T-cell (primary cell): ENCODE results near the gene ACACB. TPM values are rescaled to one million over a fixed set of nuclear protein-coding genes. Genes with fewer than 3 reads are reported as not detected.

Experiments
- ATAC-seq, 4 experiments: fragments of 200-7000 bp in 3 of 4; fragments of 150-1000 bp in 1 of 4; cut with Tn5 transposase; replicated peaks in 1 of 4; 1 replicate in 3 of 4; 2 replicates in 1 of 4; pipeline ENCODE4 v1.10.0; 2021; ENCODE audit warnings: moderate library complexity in 3 of 4, mild to moderate bottlenecking in 2 of 4, moderate number of reproducible peaks in 1 of 4
- CTCF ChIA-PET, 2 donors: fragments of 300-600 bp; sonication (Branson Sonifier 250); formaldehyde crosslinking; loops; one replicate each; lab custom pipeline; 2022; ENCODE audit warnings: antibody characterized with exemption in 2 of 2; lab: Charles Lee
- POLR2A ChIA-PET, 2 donors: fragments of 300-600 bp; sonication (Branson Sonifier 250); formaldehyde crosslinking; loops; one replicate each; lab custom pipeline; 2022; ENCODE audit warnings: antibody characterized with exemption in 2 of 2; lab: Charles Lee
- DNase-seq, 35 experiments: peaks; one replicate each; pipeline versions ENCODE4 v3.0.0 to v3.0.0-alpha.2; 2013 to 2023
- H3K27ac ChIP-seq: one replicate; pipeline ENCODE4 v1.5.1; 2013; ENCODE audit warnings: low read length
- H3K27me3 ChIP-seq, 2 experiments: replicated peaks in 1 of 2; 1 replicate in 1 of 2; 2 replicates in 1 of 2; pipeline versions ENCODE4 v1.6.1 to v1.7.0; 2013; ENCODE audit warnings: low read length in 1 of 2, mixed read lengths in 1 of 2; ENCODE audit not compliant: control insufficient read depth in 2 of 2, insufficient read depth in 2 of 2; ENCODE audit errors: extremely low read depth in 1 of 2
- H3K36me3 ChIP-seq, 2 donors: 1 replicate in 1 of 2; 2 replicates in 1 of 2; pipeline versions ENCODE4 v1.6.1 to v1.7.0; 2013; ENCODE audit warnings: low read length in 1 of 2; ENCODE audit not compliant: control insufficient read depth in 2 of 2, insufficient read depth in 1 of 2; ENCODE audit errors: extremely low read depth in 1 of 2
- H3K4me1 ChIP-seq, 2 experiments: 1 replicate in 1 of 2; 2 replicates in 1 of 2; pipeline versions ENCODE4 v1.6.1 to v1.7.0; 2013; ENCODE audit warnings: low read length in 2 of 2, mixed read lengths in 1 of 2; ENCODE audit not compliant: insufficient read depth in 2 of 2, control insufficient read depth in 1 of 2; ENCODE audit errors: extremely low read depth in 1 of 2
- H3K4me3 ChIP-seq, 2 donors: 1 replicate in 1 of 2; 2 replicates in 1 of 2; pipeline versions ENCODE4 v1.5.1 to v1.7.0; 2013; ENCODE audit warnings: mild to moderate bottlenecking in 2 of 2, low read length in 1 of 2, moderate library complexity in 1 of 2; ENCODE audit not compliant: control insufficient read depth in 1 of 2; ENCODE audit errors: extremely low read depth in 1 of 2
- H3K9me3 ChIP-seq: 2 replicates; pipeline ENCODE4 v1.7.0; 2013
- H3K27ac Mint-ChIP-seq, 2 donors: one replicate each; pipeline ENCODE4 v1.8.0; 2020 to 2021; ENCODE audit warnings: mild to moderate bottlenecking in 2 of 2, mixed read lengths in 2 of 2
- H3K27me3 Mint-ChIP-seq, 2 donors: one replicate each; pipeline ENCODE4 v1.8.0; 2021 to 2022; ENCODE audit warnings: mixed read lengths in 2 of 2
- H3K36me3 Mint-ChIP-seq: one replicate; pipeline ENCODE4 v1.8.0; 2021; ENCODE audit warnings: mixed read lengths
- H3K4me1 Mint-ChIP-seq, 3 donors: one replicate each; pipeline ENCODE4 v1.8.0; 2020 to 2022; ENCODE audit warnings: mixed read lengths in 3 of 3, mild to moderate bottlenecking in 1 of 3
- H3K4me3 Mint-ChIP-seq, 3 donors: one replicate each; pipeline ENCODE4 v1.8.0; 2020 to 2022; ENCODE audit warnings: mild to moderate bottlenecking in 3 of 3, mixed read lengths in 3 of 3, moderate library complexity in 3 of 3
- H3K9me3 Mint-ChIP-seq, 3 donors: one replicate each; pipeline ENCODE4 v1.8.0; 2020 to 2022; ENCODE audit warnings: mixed read lengths in 3 of 3
- WGBS: methylation state at CpG from one replicate; pipeline ENCODE4 v1.1.5; 2013; ENCODE audit warnings: missing lambda C conversion rate; ENCODE audit not compliant: insufficient coverage; 5-methylcytosine and 5-hydroxymethylcytosine counted together
- total RNA-seq, 35 experiments: library from RNA in 6 of 35; stranded (reverse) in 6 of 35; fragments of 120-200 nt in 1 of 35; gene quantifications; one replicate each; pipeline versions ENCODE4 v1.2.1 to v1.2.4 and lab custom pipeline; 2013 to 2026

Gene ACACB
- total RNA-seq, 5 donors from 2014 or later (not counting 1 experiment from before 2014, with no cell fraction given) = 24.8 to 34.1 (median 32.1) TPM

DNA sequence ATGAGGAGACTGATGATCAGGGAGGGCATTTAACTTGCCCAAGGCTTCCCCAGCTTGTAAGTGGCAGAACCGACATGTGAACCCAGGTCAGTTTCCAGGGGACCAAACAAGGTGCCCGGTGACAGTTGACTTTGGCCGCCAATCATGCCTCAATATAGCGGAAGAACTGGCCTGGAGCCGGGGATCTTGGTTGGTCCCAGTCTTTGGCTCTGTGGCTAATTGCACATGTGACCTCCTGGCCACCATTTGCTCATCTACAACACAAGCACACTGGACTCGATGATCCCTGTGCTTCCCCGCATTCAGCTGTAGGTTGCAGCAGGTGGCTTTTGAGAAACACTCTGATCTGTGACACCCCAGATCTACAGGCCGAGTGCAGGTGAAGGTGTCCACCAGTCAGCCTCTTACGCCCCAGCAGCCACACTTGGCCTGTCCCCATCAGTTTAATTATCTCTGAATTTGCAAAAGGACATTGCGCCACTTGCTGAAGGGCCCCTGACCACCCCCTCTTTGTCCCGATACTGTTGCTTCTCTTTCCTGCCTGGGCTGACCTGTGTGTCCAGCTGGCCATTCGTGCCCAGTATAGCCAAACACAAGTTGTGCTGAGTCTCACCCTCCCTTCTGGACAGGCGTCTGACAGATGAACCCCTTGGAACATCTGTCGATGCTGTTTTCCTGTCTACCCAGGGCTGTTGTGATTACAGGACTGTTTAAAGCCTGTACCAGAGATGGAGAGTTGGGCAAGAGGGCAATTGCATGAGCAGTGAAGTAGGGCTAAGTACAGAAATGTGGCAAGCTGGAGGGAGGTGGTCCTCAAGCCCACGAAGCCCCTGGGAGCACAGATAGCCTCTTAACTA is 14.1 kb downstream of the ACACB start:
- H3K27ac ChIP-seq = no peak overlapping the region
- ChIA-PET POLR2A (no interaction called here), CTCF (no interaction called here)
- no peaks in the 10 kb centered on the region for H3K36me3 ChIP-seq
- Mint-ChIP-seq H3K9me3 (no peaks in the 10 kb centered on the region), H3K27me3 (no peaks in the 10 kb centered on the region), H3K4me1 (no peaks in the 10 kb centered on the region), H3K36me3 (peaks cover under 1% of the 10 kb centered on the region), H3K27ac (no peak overlapping the region), H3K4me3 (no peak overlapping the region)
- no peaks in the 10 kb centered on the region for H3K9me3 ChIP-seq
- ATAC-seq (no peak), DNase-seq (no peak)
- no peaks in the 10 kb centered on the region for H3K4me1 ChIP-seq
- no peak overlapping the region for H3K4me3 ChIP-seq
- no peaks in the 10 kb centered on the region for H3K27me3 ChIP-seq
- WGBS = 89% methylated on average over 13 of the region's 15 CpGs

DNA sequence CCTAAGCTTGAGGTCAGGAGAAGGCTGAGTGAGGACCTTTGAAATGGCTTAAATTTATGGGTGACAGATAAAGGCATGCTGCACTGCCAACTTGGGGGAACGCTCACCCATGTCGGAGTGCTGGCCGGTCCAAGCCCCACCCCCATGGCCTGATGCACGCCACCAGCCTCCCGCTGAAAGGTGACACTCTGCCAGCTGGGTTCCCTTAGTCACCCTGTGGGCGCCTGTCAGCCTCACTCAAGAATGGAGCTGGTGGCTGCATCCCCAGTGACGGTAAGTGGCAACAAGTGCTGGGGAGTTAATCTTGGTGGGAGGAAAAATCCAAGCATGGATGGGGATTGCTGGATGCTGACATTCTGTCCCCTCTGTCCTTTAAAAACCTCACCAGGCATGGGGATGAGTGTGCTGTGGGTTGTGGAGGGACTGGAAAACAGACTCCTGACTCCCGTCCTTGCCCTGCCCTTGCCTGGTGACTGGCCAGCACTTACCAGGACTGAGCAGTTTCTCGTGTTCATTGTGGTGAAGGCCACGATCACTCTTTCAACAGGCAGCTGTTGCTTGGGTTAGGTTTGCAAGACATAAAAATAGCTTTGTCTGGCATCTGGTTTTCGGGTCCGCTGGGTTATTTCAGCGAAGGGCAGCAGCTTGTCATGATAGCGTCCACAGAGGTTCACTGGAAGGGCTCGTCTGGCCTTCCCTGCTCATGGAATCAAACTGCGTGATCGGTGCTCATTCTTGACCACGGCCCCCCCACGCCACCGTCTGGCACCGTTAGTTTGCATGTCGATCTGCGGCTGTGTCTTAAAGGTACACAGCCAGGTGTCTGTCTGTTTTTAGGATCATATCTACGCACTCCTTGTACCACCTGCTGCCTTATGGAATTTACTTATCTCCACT is 15.0 kb downstream of the ACACB start:
- H3K27ac ChIP-seq = no peak overlapping the region
- H3K4me3 ChIP-seq = no peak overlapping the region
- ChIA-PET POLR2A (interaction anchor here in 1 of 2 donors (0.6 kb wide), 1 partner anchor 434 kb away, joined by 3 read pairs; no protein-coding TSS in a partner anchor), CTCF (no interaction called here)
- Mint-ChIP-seq H3K9me3 (peaks cover 0 to 6% (median 2%) of the 10 kb centered on the region in 3 donors), H3K27me3 (no peaks in the 10 kb centered on the region), H3K27ac (no peak overlapping the region), H3K4me1 (no peaks in the 10 kb centered on the region), H3K4me3 (no peak overlapping the region), H3K36me3 (peaks cover 3% of the 10 kb centered on the region)
- 79% methylated on average over 20 of the region's 24 CpGs for WGBS
- no peaks in the 10 kb centered on the region for H3K27me3 ChIP-seq
- H3K4me1 ChIP-seq = no peaks in the 10 kb centered on the region
- DNase-seq (no peak), ATAC-seq (no peak)
- H3K36me3 ChIP-seq = no peaks in the 10 kb centered on the region
- no peaks in the 10 kb centered on the region for H3K9me3 ChIP-seq

DNA sequence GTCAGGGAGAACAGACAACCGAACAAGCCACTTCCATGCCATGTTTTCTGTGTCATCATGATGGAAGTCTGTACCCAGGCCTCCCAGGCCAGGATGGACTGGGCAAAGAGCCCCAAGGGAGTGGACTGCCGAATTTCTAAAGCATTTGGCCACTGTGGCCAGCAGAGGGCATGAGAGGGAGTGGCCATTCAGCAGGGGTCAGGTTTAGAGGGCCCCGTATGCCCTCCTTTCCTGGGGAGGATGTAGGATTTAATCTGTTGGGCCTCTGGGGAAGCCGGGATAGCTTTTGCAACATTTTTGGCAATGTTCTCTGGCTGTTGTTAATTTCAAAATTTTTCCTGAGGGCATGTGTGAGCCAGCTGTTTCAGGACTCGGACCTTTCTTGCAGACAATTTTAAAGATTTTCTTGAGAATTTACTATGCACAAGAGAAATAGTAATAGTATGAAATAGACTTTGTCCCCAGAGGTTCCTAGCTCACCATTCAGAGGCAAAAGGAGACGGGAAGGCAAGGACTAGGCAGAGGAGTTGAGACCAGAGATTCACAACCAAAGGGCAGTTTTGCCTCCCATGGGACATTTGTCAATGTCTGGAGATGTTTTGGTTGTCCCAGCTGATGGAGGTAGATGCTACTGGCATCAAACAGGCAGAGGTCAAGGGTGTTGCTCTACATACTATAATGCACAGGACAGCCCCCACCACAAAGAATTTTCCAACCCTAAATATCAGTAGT is 18.0 kb downstream of the ACACB start:
- H3K27ac ChIP-seq = no peak overlapping the region
- peaks cover 0 to 10% (median 6%) of the 10 kb centered on the region in 3 donors for H3K9me3 Mint-ChIP-seq
- H3K9me3 ChIP-seq = no peaks in the 10 kb centered on the region
- no peaks in the 10 kb centered on the region for H3K27me3 ChIP-seq
- peaks cover 0 to 2% of the 10 kb centered on the region in 2 donors for H3K27me3 Mint-ChIP-seq
- no peaks in the 10 kb centered on the region for H3K36me3 ChIP-seq
- H3K4me1 ChIP-seq = no peaks in the 10 kb centered on the region
- H3K27ac Mint-ChIP-seq = no peak overlapping the region
- ChIA-PET CTCF (interaction anchor here in 1 of 2 donors (0.5 kb wide), 1 partner anchor 20 kb away, joined by 5 read pairs; no protein-coding TSS in a partner anchor), POLR2A (no interaction called here)
- no peaks in the 10 kb centered on the region for H3K4me1 Mint-ChIP-seq
- no peak overlapping the region for H3K4me3 Mint-ChIP-seq
- DNase-seq (no peak), ATAC-seq (no peak)
- no peak overlapping the region for H3K4me3 ChIP-seq
- peaks cover 5% of the 10 kb centered on the region for H3K36me3 Mint-ChIP-seq
- WGBS = 78% methylated on average over 3 of the region's 6 CpGs

DNA sequence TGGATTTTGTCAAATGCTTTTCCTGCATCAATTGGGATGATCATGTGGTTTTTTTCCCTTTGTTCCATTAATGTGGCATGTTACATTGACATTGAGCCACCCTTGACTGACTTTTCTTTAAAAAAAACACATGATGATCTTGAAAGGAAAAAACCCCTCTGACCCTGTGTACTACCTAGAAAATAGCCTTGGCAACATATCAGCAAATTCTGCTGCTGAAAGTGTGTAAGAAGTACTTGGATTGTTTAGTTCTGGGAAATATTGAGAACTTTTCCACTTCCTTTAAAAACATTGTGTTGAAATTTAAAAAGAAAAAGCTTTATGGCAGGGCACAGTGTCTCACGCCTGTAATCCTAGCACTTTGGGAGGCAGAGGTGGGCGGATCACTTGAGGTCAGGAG is 20.7 kb downstream of the ACACB start:
- H3K27me3 ChIP-seq = no peaks in the 10 kb centered on the region
- no peak for ATAC-seq
- H3K9me3 ChIP-seq = no peaks in the 10 kb centered on the region
- H3K4me1 ChIP-seq = no peaks in the 10 kb centered on the region
- no peak overlapping the region for H3K4me3 Mint-ChIP-seq
- no CpG with 5 or more reads among the region's 2 CpGs for WGBS
- no peak overlapping the region for H3K27ac ChIP-seq
- H3K9me3 Mint-ChIP-seq = peaks cover 0 to 10% (median 6%) of the 10 kb centered on the region in 3 donors
- H3K4me1 Mint-ChIP-seq = no peaks in the 10 kb centered on the region
- H3K27ac Mint-ChIP-seq = no peak overlapping the region
- no peak overlapping the region for H3K4me3 ChIP-seq
- no peaks in the 10 kb centered on the region for H3K36me3 ChIP-seq
- CTCF ChIA-PET = interaction anchor here in 1 of 2 donors (0.6 kb wide), 1 partner anchor 118 kb away, joined by 3 read pairs; no protein-coding TSS in a partner anchor
- H3K27me3 Mint-ChIP-seq = peaks cover 0 to 2% of the 10 kb centered on the region in 2 donors
- POLR2A ChIA-PET = interaction anchor here in 1 of 2 donors (0.7 kb wide), 1 partner anchor 175 kb away, joined by 5 read pairs; no protein-coding TSS in a partner anchor
- DNase-seq = no peak
- peaks cover 12% of the 10 kb centered on the region for H3K36me3 Mint-ChIP-seq

DNA sequence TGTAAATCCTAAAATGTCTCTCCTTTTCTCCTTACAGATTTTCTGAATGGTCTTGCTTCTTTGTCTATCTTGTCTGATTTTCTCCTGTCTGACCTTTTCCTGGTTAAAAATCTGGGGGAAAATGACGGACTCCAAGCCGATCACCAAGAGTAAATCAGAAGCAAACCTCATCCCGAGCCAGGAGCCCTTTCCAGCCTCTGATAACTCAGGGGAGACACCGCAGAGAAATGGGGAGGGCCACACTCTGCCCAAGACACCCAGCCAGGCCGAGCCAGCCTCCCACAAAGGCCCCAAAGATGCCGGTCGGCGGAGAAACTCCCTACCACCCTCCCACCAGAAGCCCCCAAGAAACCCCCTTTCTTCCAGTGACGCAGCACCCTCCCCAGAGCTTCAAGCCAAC is 23.0 kb downstream of the ACACB start:
- peaks cover 13% of the 10 kb centered on the region for H3K36me3 Mint-ChIP-seq
- no peak overlapping the region for H3K27ac Mint-ChIP-seq
- Histone ChIP-seq H3K9me3 (no peaks in the 10 kb centered on the region), H3K4me3 (no peak overlapping the region), H3K36me3 (no peaks in the 10 kb centered on the region), H3K27me3 (no peaks in the 10 kb centered on the region), H3K4me1 (peaks cover 0 to 2% of the 10 kb centered on the region in 2 experiments), H3K27ac (no peak overlapping the region)
- H3K4me3 Mint-ChIP-seq = no peak overlapping the region
- no peak for ATAC-seq
- WGBS = 95% methylated on average over 9 of the region's 9 CpGs
- DNase-seq = no peak
- CTCF ChIA-PET = no interaction called here
- H3K9me3 Mint-ChIP-seq = peaks cover 0 to 10% (median 6%) of the 10 kb centered on the region in 3 donors
- H3K27me3 Mint-ChIP-seq = peaks cover 0 to 2% of the 10 kb centered on the region in 2 donors
- H3K4me1 Mint-ChIP-seq = peaks cover 7 to 10% (median 8%) of the 10 kb centered on the region in 3 donors
- POLR2A ChIA-PET = no interaction called here
